ENCODE data around the gene MYO18B.

MYO18B gene

DNA sequence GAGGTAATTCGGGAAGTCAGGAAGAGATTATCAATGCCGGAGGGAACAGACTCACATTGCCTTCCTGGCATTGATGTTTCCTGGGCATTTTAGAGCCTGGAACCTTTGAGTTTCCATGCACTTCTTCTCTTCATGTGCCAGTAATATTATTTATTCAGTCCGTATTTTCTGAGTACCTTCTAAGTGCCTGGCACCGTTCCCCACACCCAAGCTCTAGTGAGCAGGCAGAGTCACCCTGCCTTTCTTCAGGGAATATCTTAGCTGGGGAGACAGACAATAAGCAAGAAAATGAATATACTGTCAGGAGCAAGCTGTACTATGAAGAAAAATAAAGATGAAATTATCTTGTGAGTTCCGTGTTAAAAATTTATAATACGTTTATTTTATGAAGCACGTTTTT, 291.1 kb downstream of the MYO18B start:
- ATAC-seq: no peak
- TF ChIP-seq SNAI2 (CRISPR knock-in tag; IDR thresholded peaks at IDR 0.05) (no peak), OSR1 (CRISPR knock-in tag; IDR thresholded peaks at IDR 0.05) (no peak), ZC3H10 (CRISPR knock-in tag; IDR thresholded peaks at IDR 0.05) (no peak), ZNF8 (CRISPR knock-in tag; IDR thresholded peaks at IDR 0.05) (no peak), ZNF565 (CRISPR knock-in tag; conservative IDR thresholded peaks at IDR 0.05; ENCODE audit: low read depth) (no peak), CSDC2 (CRISPR knock-in tag; IDR thresholded peaks at IDR 0.05) (no peak), ZNF70 (CRISPR knock-in tag; IDR thresholded peaks at IDR 0.05) (no peak), ESRRG (CRISPR knock-in tag; IDR thresholded peaks at IDR 0.05) (no peak), ZFP3 (CRISPR knock-in tag; IDR thresholded peaks at IDR 0.05) (no peak), TOX (CRISPR knock-in tag; IDR thresholded peaks at IDR 0.05; ENCODE audit: borderline replicate concordance) (no peak), TCF4 (CRISPR knock-in tag; IDR thresholded peaks at IDR 0.05; ENCODE audit: borderline replicate concordance) (no peak), RARB (CRISPR knock-in tag; IDR thresholded peaks at IDR 0.05) (no peak)
- TF ChIP-seq, protein P1, sequence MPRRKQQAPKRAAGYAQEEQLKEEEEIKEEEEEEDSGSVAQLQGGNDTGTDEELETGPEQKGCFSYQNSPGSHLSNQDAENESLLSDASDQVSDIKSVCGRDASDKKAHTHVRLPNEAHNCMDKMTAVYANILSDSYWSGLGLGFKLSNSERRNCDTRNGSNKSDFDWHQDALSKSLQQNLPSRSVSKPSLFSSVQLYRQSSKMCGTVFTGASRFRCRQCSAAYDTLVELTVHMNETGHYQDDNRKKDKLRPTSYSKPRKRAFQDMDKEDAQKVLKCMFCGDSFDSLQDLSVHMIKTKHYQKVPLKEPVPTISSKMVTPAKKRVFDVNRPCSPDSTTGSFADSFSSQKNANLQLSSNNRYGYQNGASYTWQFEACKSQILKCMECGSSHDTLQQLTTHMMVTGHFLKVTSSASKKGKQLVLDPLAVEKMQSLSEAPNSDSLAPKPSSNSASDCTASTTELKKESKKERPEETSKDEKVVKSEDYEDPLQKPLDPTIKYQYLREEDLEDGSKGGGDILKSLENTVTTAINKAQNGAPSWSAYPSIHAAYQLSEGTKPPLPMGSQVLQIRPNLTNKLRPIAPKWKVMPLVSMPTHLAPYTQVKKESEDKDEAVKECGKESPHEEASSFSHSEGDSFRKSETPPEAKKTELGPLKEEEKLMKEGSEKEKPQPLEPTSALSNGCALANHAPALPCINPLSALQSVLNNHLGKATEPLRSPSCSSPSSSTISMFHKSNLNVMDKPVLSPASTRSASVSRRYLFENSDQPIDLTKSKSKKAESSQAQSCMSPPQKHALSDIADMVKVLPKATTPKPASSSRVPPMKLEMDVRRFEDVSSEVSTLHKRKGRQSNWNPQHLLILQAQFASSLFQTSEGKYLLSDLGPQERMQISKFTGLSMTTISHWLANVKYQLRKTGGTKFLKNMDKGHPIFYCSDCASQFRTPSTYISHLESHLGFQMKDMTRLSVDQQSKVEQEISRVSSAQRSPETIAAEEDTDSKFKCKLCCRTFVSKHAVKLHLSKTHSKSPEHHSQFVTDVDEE (CRISPR knock-in tag; IDR thresholded peaks at IDR 0.05): no peak
- TF ChIP-seq, protein P2, sequence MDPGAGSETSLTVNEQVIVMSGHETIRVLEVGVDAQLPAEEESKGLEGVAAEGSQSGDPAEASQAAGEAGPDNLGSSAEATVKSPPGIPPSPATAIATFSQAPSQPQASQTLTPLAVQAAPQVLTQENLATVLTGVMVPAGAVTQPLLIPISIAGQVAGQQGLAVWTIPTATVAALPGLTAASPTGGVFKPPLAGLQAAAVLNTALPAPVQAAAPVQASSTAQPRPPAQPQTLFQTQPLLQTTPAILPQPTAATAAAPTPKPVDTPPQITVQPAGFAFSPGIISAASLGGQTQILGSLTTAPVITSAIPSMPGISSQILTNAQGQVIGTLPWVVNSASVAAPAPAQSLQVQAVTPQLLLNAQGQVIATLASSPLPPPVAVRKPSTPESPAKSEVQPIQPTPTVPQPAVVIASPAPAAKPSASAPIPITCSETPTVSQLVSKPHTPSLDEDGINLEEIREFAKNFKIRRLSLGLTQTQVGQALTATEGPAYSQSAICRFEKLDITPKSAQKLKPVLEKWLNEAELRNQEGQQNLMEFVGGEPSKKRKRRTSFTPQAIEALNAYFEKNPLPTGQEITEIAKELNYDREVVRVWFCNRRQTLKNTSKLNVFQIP (CRISPR knock-in tag; IDR thresholded peaks at IDR 0.05; ENCODE audit: borderline replicate concordance, low read depth): no peak

DNA sequence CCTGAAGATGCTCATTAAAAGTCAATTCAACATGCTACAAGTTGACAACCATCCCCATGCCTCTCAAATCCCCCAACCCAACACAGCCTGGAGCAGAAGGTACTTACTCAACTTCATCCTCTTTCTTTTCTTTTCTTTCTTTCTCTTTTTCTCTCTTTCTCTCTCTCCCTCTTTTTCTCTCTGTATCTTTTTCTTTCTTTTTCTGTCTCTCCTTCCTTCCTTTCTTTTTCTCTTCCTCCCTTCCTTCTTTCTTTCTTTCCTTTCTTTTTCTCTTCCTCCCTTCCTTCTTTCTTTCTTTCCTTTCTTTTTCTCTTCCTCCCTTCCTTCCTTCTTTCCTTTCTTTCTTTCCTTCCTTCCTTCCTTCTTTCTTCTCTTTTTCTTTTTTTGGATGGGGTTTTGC, 291.6 kb downstream of the MYO18B start:
- ATAC-seq: no peak
- TF ChIP-seq RARB (CRISPR knock-in tag; IDR thresholded peaks at IDR 0.05): no peak
- no peak for TF ChIP-seq TCF4 (CRISPR knock-in tag; IDR thresholded peaks at IDR 0.05; ENCODE audit: borderline replicate concordance)
- TF ChIP-seq ARNTL (CRISPR knock-in tag; IDR thresholded peaks at IDR 0.05; ENCODE audit: borderline replicate concordance, low read depth): no peak
- TF ChIP-seq ISL1 (CRISPR knock-in tag; IDR thresholded peaks at IDR 0.05): no peak
- TF ChIP-seq, protein P3, sequence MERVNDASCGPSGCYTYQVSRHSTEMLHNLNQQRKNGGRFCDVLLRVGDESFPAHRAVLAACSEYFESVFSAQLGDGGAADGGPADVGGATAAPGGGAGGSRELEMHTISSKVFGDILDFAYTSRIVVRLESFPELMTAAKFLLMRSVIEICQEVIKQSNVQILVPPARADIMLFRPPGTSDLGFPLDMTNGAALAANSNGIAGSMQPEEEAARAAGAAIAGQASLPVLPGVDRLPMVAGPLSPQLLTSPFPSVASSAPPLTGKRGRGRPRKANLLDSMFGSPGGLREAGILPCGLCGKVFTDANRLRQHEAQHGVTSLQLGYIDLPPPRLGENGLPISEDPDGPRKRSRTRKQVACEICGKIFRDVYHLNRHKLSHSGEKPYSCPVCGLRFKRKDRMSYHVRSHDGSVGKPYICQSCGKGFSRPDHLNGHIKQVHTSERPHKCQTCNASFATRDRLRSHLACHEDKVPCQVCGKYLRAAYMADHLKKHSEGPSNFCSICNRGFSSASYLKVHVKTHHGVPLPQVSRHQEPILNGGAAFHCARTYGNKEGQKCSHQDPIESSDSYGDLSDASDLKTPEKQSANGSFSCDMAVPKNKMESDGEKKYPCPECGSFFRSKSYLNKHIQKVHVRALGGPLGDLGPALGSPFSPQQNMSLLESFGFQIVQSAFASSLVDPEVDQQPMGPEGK (CRISPR knock-in tag; IDR thresholded peaks at IDR 0.05; ENCODE audit: borderline replicate concordance): no peak
- TF ChIP-seq SNAI2 (CRISPR knock-in tag; IDR thresholded peaks at IDR 0.05): no peak
- no peak for TF ChIP-seq ZNF70 (CRISPR knock-in tag; IDR thresholded peaks at IDR 0.05)

DNA sequence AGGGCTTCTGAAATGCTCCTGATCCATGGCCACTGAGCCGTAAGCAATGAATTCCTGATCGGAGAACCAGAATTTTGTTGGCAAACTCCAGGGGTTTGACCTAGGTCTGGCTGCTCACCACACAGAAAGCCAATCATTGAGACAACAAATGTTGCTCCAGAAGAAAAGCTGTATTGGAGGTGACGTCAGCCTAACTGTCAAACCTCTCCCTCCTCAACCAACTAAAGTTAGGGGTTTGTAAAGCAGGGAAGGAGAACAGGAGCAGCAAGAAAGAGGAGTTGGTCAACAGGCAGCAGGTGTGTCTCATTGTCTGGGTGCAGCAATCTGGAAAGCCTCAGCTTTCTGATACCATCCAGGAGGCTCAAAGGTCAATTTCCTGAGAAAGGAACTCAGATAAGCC, 293.5 kb downstream of the MYO18B start:
- ATAC-seq: no peak
- TF ChIP-seq ZNF70 (CRISPR knock-in tag; IDR thresholded peaks at IDR 0.05) (no peak), TCF4 (CRISPR knock-in tag; IDR thresholded peaks at IDR 0.05; ENCODE audit: borderline replicate concordance) (no peak), CSDC2 (CRISPR knock-in tag; IDR thresholded peaks at IDR 0.05) (no peak), BACH2 (CRISPR knock-in tag; IDR thresholded peaks at IDR 0.05; ENCODE audit: borderline replicate concordance) (no peak), ESRRG (CRISPR knock-in tag; IDR thresholded peaks at IDR 0.05) (no peak), OSR1 (CRISPR knock-in tag; IDR thresholded peaks at IDR 0.05) (no peak), GLIS3 (CRISPR knock-in tag; IDR thresholded peaks at IDR 0.05) (no peak), ARNTL (CRISPR knock-in tag; IDR thresholded peaks at IDR 0.05; ENCODE audit: borderline replicate concordance, low read depth) (no peak), ZNF8 (CRISPR knock-in tag; IDR thresholded peaks at IDR 0.05) (no peak)
- TF ChIP-seq, protein P1 (CRISPR knock-in tag; IDR thresholded peaks at IDR 0.05): no peak
- TF ChIP-seq, protein P4, sequence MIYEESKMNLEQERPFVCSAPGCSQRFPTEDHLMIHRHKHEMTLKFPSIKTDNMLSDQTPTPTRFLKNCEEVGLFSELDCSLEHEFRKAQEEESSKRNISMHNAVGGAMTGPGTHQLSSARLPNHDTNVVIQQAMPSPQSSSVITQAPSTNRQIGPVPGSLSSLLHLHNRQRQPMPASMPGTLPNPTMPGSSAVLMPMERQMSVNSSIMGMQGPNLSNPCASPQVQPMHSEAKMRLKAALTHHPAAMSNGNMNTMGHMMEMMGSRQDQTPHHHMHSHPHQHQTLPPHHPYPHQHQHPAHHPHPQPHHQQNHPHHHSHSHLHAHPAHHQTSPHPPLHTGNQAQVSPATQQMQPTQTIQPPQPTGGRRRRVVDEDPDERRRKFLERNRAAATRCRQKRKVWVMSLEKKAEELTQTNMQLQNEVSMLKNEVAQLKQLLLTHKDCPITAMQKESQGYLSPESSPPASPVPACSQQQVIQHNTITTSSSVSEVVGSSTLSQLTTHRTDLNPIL (CRISPR knock-in tag; IDR thresholded peaks at IDR 0.05; ENCODE audit: low read depth): no peak
- TF ChIP-seq, protein P3 (CRISPR knock-in tag; IDR thresholded peaks at IDR 0.05; ENCODE audit: borderline replicate concordance): no peak
